Gastroesophageal sphincter (tissue), 3 donors: ENCODE measurements around the gene ERCC6.

Experiments used
- POLR2A ChIP-seq, 2 donors: fragments of 450-650 bp; IDR thresholded peaks; one replicate each; pipeline ENCODE4 v1.6.1; 2017; ENCODE audit warnings: antibody characterized with exemption in 2 of 2, mild to moderate bottlenecking in 2 of 2, moderate library complexity in 1 of 2
- POLR2AphosphoS5 ChIP-seq: sonication (generic); formaldehyde crosslinking; IDR thresholded peaks from one replicate; pipeline ENCODE4 v1.6.1; 2017; ENCODE audit warnings: antibody characterized with exemption
- TF ChIP-seq, protein P1 (sequence below), 4 experiments: fragments of 200-600 bp in 2 of 4; fragments of 450-650 bp in 2 of 4; sonication (generic) in 1 of 4; IDR thresholded peaks; one replicate each; pipeline ENCODE4 v1.5.1; 2017 to 2019; ENCODE audit warnings: antibody characterized with exemption in 4 of 4, mild to moderate bottlenecking in 2 of 4, moderate library complexity in 2 of 4

DNA sequence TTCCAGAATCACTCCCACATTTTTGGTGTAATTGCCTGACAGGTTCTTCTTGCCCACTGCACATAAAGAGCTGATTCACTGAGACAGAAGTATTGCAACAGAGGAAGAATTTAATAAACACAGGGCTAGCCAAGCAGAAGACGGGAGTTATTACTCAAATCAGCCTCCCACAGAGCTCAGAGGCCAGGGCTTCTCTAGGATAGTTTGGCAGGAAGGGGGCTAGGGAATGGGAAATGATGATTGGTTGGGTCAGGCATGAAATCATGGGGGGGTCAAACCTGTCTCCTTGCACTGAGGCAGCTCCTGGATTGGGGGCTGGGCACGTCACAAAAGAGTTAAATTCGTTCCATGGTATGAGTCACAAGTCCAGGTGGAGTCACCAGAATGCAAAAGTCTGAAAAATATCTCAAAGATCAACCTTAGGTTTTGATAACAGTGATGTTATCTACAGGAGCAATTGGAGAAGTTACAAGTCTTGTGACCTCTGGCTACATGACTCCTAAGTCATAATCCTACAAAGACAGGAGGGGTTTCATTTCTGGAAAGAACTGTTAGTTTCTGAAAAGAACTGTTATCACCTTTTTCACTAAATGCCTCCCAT lies 30.2 kb upstream of the ERCC6 start:
- TF ChIP-seq POLR2A (IDR thresholded peaks at IDR 0.05) = no peak
- TF ChIP-seq, protein P1, sequence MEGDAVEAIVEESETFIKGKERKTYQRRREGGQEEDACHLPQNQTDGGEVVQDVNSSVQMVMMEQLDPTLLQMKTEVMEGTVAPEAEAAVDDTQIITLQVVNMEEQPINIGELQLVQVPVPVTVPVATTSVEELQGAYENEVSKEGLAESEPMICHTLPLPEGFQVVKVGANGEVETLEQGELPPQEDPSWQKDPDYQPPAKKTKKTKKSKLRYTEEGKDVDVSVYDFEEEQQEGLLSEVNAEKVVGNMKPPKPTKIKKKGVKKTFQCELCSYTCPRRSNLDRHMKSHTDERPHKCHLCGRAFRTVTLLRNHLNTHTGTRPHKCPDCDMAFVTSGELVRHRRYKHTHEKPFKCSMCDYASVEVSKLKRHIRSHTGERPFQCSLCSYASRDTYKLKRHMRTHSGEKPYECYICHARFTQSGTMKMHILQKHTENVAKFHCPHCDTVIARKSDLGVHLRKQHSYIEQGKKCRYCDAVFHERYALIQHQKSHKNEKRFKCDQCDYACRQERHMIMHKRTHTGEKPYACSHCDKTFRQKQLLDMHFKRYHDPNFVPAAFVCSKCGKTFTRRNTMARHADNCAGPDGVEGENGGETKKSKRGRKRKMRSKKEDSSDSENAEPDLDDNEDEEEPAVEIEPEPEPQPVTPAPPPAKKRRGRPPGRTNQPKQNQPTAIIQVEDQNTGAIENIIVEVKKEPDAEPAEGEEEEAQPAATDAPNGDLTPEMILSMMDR (IDR thresholded peaks at IDR 0.05) = no peak
- TF ChIP-seq POLR2AphosphoS5 = no peak
